A549 (cell line): ENCODE results near the gene POU2F3. TPM values are rescaled to one million over a fixed set of nuclear protein-coding genes. Genes with fewer than 3 reads are reported as not detected.
A peak's percentile ranks its signal among the peaks of the same experiment; 100 is the strongest.

Experiments used
- ATAC-seq, 2 experiments: fragments of 200-7000 bp in 1 of 2; fragments of >200 bp in 1 of 2; cut with Nextera tagmentation in 1 of 2; cut with Tn5 transposase in 1 of 2; 3 replicates each; pipeline versions ENCODE4 v1.8.0 to v1.9.1; 2018 to 2020; ENCODE audit warnings: mild to moderate bottlenecking in 1 of 2, moderate library complexity in 1 of 2
- CTCF ChIA-PET: fragments of 300-600 bp; sonication (Branson Sonifier 250); formaldehyde crosslinking; extraction: SDS; loops from one replicate; lab custom pipeline; 2021; ENCODE audit warnings: antibody characterized with exemption, inconsistent platforms; lab: Yijun Ruan, JAX
- POLR2A ChIA-PET: fragments of 350-600 bp; formaldehyde crosslinking; extraction: SDS; loops from one replicate; lab custom pipeline; 2021; ENCODE audit warnings: antibody characterized with exemption, inconsistent platforms; lab: Yijun Ruan, JAX
- DNase-seq, 2 experiments: peaks; one replicate each; pipeline versions ENCODE4 v3.0.0 to v3.0.0-alpha.2; 2011 to 2016; ENCODE audit warnings: low read depth in 1 of 2, low spot score in 1 of 2
- FAIRE-seq: peaks from 2 replicates; lab custom pipeline; 2011; peaks lifted over from hg19 to GRCh38; lab: Jason Lieb, UNC
- H3K27ac ChIP-seq, 2 experiments: fragments of >200 bp; sonication (Bioruptor Twin); formaldehyde crosslinking; 3 replicates each; pipeline ENCODE4 v1.5.1; 2016 to 2017
- H3K4me1 ChIP-seq: fragments of >200 bp; sonication (Bioruptor Twin); formaldehyde crosslinking; 3 replicates; pipeline ENCODE4 v1.6.1; 2016
- H3K4me2 ChIP-seq: fragments of >200 bp; sonication (Bioruptor Twin); formaldehyde crosslinking; 3 replicates; pipeline ENCODE4 v1.6.1; 2016
- H3K4me3 ChIP-seq: fragments of >200 bp; sonication (Bioruptor Twin); formaldehyde crosslinking; 3 replicates; pipeline ENCODE4 v1.5.1; 2016
- H3K9me3 ChIP-seq: fragments of >200 bp; sonication (Bioruptor Twin); formaldehyde crosslinking; 3 replicates; pipeline ENCODE4 v1.6.1; 2016
- ATOH8 ChIP-seq: fragments of 250-450 bp; sonication (Bioruptor Pico); IDR thresholded peaks from 2 replicates; pipeline ENCODE4 v1.5.0; 2020; ENCODE audit warnings: low read depth, mild to moderate bottlenecking, moderate library complexity
- CBX8 ChIP-seq: fragments of 200-600 bp; sonication (generic); IDR thresholded peaks from 2 replicates; pipeline ENCODE4 v1.6.1; 2016
- CHD2 ChIP-seq: fragments of 150-350 bp; IDR thresholded peaks from 2 replicates; pipeline ENCODE4 v1.6.1; 2014; ENCODE audit warnings: low read length; ENCODE audit not compliant: partially characterized antibody
- CTCF ChIP-seq: fragments of >200 bp; sonication (Bioruptor Twin); formaldehyde crosslinking; IDR thresholded peaks from 3 replicates; pipeline ENCODE4 v1.5.1; 2016
- FOSL2 ChIP-seq, 2 experiments: fragments of 450-650 bp in 1 of 2; fragments of >200 bp in 1 of 2; sonication (Bioruptor Twin) in 1 of 2; formaldehyde crosslinking; IDR thresholded peaks; 2 replicates each; pipeline versions ENCODE4 v1.5.0 to v1.6.1; 2016 to 2020; ENCODE audit warnings: mild to moderate bottlenecking in 1 of 2, moderate library complexity in 1 of 2
- FOXS1 ChIP-seq: fragments of 250-450 bp; sonication (Bioruptor Pico); IDR thresholded peaks from 2 replicates; pipeline ENCODE4 v1.5.0; 2020; ENCODE audit warnings: mild to moderate bottlenecking, moderate library complexity
- HOXA7 ChIP-seq: fragments of 250-450 bp; sonication (Bioruptor Pico); IDR thresholded peaks from 2 replicates; pipeline ENCODE4 v1.5.0; 2020; ENCODE audit warnings: mild to moderate bottlenecking, moderate library complexity
- HOXB13 ChIP-seq: fragments of 250-450 bp; sonication (Bioruptor Pico); IDR thresholded peaks from 2 replicates; pipeline ENCODE4 v1.5.0; 2020; ENCODE audit warnings: low read depth, mild to moderate bottlenecking, moderate library complexity
- MAFK ChIP-seq: fragments of 450-650 bp; IDR thresholded peaks from 2 replicates; pipeline ENCODE4 v1.6.1; 2014; ENCODE audit not compliant: partially characterized antibody
- NFE2L2 ChIP-seq: fragments of 150-350 bp; conservative IDR thresholded peaks from 2 replicates; pipeline ENCODE4 v1.6.1; 2014; ENCODE audit warnings: low read length
- SMC3 ChIP-seq: fragments of >200 bp; sonication (Bioruptor Twin); formaldehyde crosslinking; IDR thresholded peaks from 3 replicates; pipeline ENCODE4 v1.6.1; 2018; ENCODE audit warnings: inconsistent platforms
- SREBF2 ChIP-seq: fragments of 450-650 bp; IDR thresholded peaks from 2 replicates; pipeline ENCODE4 v1.6.1; 2014; ENCODE audit warnings: mild to moderate bottlenecking, moderate library complexity
- TP53 ChIP-seq: fragments of 250-450 bp; sonication (Bioruptor Pico); IDR thresholded peaks from 2 replicates; pipeline ENCODE4 v1.5.0; 2021; ENCODE audit warnings: mild to moderate bottlenecking, moderate library complexity
- ZFP36 ChIP-seq: fragments of 450-650 bp; IDR thresholded peaks from 2 replicates; pipeline ENCODE4 v1.6.1; 2014; ENCODE audit warnings: borderline replicate concordance; ENCODE audit not compliant: partially characterized antibody
- WGBS: methylation state at CpG from one replicate; pipeline ENCODE4 v1.1.6; 2017; ENCODE audit errors: missing lambda C conversion rate; 5-methylcytosine and 5-hydroxymethylcytosine counted together
- polyA plus RNA-seq, 4 experiments: library from polyadenylated mRNA; depleted of rRNA in 3 of 4; stranded (reverse); fragments of >200 nt; fragmentation: RNase III in 1 of 4; extraction: RNeasy Plus Mini Kit Qiagen cat#74134 plus additional on column Dnase treatment in 1 of 4; gene quantifications; 2 replicates in 3 of 4; 3 replicates in 1 of 4; pipeline ENCODE4 v1.2.3, GENCODE V29; 2011 to 2017
- TF ChIP-seq, protein P1 (sequence below): fragments of 250-450 bp; sonication (Bioruptor Pico); IDR thresholded peaks from 2 replicates; pipeline ENCODE4 v1.5.0; 2021; ENCODE audit warnings: mild to moderate bottlenecking, moderate library complexity, borderline replicate concordance

POU2F3 gene
- polyA plus RNA-seq, 2 of the 4 experiments (the other 2 are of a cell fraction) = not detected

- FAIRE-seq (no peak), DNase-seq (no peak)
- POLR2A ChIA-PET = no interaction called here
- WGBS = 77% methylated on average over 13 of the region's 13 CpGs
- no peak overlapping the region for H3K4me2 ChIP-seq
- H3K27ac ChIP-seq = no peak overlapping the region
- TF ChIP-seq FOXS1 (CRISPR knock-in tag) = no peak
- TF ChIP-seq NFE2L2 = no peak
- TF ChIP-seq CBX8 = no peak
- no peak for TF ChIP-seq FOSL2 (IDR thresholded peaks at IDR 0.05)
- TF ChIP-seq FOSL2 (CRISPR knock-in tag; IDR thresholded peaks at IDR 0.05) = no peak
- TF ChIP-seq ATOH8 (CRISPR knock-in tag) = no peak
- no peak for TF ChIP-seq SMC3
- no peak for TF ChIP-seq SREBF2
- TF ChIP-seq CTCF = no peak
- no peak for TF ChIP-seq MAFK
- TF ChIP-seq HOXB13 = no peak
- TF ChIP-seq TP53 = no peak
- TF ChIP-seq, protein P1, sequence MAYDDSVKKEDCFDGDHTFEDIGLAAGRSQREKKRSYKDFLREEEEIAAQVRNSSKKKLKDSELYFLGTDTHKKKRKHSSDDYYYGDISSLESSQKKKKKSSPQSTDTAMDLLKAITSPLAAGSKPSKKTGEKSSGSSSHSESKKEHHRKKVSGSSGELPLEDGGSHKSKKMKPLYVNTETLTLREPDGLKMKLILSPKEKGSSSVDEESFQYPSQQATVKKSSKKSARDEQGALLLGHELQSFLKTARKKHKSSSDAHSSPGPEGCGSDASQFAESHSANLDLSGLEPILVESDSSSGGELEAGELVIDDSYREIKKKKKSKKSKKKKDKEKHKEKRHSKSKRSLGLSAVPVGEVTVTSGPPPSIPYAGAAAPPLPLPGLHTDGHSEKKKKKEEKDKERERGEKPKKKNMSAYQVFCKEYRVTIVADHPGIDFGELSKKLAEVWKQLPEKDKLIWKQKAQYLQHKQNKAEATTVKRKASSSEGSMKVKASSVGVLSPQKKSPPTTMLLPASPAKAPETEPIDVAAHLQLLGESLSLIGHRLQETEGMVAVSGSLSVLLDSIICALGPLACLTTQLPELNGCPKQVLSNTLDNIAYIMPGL (CRISPR knock-in tag) = no peak
- no peak for TF ChIP-seq HOXA7
- TF ChIP-seq, all 56 proteins: peak for 0
- no peak overlapping the region for H3K4me3 ChIP-seq
- H3K4me1 ChIP-seq = peaks cover 13% of the 10 kb centered on the region; the same call in 2 of the 3 replicates
- no peaks in the 10 kb centered on the region for H3K9me3 ChIP-seq
- CTCF ChIA-PET = interaction anchor here (1.1 to 2.0 kb wide), 3 partner anchors 9 to 38 kb away, joined by 3 to 5 read pairs (median 4); no protein-coding TSS in a partner anchor
- ATAC-seq = no peak
Observed at GRCh38 chr11:120208001-120208441, 31.9 kb upstream of the POU2F3 start.

- H3K4me2 ChIP-seq = no peak overlapping the region
- H3K4me1 ChIP-seq = peaks cover 13% of the 10 kb centered on the region; the same call in 2 of the 3 replicates
- H3K9me3 ChIP-seq = no peaks in the 10 kb centered on the region
- ChIA-PET CTCF (interaction anchor here (1.1 to 2.0 kb wide), 3 partner anchors 10 to 39 kb away, joined by 3 to 5 read pairs (median 4); no protein-coding TSS in a partner anchor), POLR2A (no interaction called here)
- 61% methylated on average over 5 of the region's 6 CpGs for WGBS
- DNase-seq (peak; percentile 20 to 44), ATAC-seq (no peak)
- no peak overlapping the region for H3K4me3 ChIP-seq
- TF ChIP-seq ATOH8 (CRISPR knock-in tag) (no peak), ZFP36 (no peak), CHD2 (no peak)
- TF ChIP-seq, all 56 proteins: peak for 0
- FAIRE-seq = no peak
- H3K27ac ChIP-seq = no peak overlapping the region
Observed at GRCh38 chr11:120208777-120209176, 31.2 kb upstream of the POU2F3 start.
